Putamen (tissue), 1 donor: ENCODE results near the gene DGCR8.
"Not testable (repeated sequence)": the region's sequence is repeated elsewhere in the genome, so short reads cannot be mapped to it uniquely, and the experiment has no call there.

Source experiments
- DNase-seq: peaks from one replicate; pipeline ENCODE4 v3.0.0-alpha.2; 2016; ENCODE audit warnings: low spot score

The DGCR8 gene

DNA sequence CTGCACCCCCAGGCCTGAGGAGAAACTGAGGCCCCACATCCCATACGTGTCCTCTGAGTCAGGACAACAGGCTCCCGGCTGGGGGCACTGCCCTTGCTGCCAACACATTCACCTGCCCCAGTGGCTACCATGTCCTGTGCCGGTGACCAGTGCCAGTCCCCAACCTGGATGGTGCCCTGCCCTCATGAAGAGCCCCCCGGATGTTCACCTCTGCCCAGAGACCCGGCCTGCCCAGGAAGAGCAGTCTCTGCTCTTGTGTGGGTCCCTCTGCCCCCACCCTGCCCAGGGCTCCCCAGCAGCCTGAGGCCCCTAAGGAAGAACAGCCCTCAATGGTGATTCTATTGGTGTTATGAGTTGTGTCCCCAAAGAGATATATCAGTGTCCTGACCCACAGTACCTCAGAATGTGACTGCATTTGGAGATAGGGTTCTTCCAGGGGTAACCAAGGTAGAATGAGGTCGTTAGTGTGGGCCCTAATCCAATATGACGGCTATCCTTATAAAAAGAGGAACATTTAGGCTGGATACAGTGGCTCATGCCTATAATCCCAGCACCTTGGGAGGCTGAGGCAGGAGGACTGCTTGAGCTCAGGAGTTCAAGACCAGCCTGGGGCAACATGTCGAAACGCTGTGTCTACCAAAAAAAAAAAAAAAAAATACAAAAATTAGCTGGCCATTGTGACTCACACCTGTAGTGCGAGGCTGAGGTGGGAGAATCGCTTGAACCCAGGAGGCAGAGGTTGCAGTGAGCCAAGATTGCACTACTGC is 13.2 kb upstream of the DGCR8 start:
- DNase-seq: no peak

DNA sequence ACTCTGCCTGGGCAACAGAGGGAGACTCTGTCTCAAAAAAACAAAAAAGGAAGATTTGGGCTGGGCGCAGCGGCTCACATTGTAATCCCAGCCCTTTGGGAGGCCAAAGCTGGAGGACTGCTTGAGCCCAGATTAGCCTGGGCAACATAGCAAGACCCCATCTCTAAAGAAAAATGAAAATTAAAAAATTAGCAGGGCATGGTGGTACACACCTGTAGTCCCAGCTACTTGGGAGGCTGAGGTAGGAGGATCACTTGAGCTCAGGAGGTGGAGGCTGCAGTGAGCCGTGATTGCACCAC is 12.7 kb upstream of the DGCR8 start:
- DNase-seq: not testable (repeated sequence)

GRCh38 chr22:20068640-20069039 is 11.4 kb upstream of the DGCR8 start:
- DNase-seq: no peak

DNA sequence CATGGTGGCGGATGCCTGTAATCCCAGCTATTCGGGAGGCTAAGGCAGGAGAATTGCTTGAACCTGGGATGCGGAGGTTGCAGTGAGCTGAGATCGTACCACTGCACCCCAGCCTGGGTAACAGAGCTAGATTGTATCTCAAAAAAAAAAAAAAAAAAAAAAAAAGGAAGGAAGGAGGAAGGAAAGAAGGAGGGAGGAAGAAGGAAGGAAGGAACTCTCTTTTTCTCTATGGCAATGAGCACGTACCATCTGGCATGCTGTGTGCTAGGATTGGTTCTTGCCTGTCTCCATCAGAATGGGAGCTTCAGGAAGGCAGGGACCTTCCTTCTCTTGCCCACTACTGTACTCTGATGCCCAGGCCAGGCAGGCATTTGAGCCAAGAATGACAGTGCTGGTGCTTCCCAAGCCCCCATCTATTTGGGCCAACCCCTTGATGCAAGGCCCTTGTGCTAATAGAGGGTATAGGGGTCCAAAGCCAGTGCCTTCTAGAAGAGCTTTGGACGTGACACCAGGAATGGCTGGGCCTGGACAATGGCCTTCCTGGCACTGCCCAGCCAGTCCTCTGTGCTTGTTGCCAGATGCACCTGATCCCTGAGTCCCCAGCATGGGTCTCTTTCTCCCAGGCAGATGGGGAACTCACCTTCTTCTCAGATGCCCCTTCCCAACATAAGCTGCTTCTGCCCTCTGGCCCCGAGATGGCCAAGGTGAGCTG is 10.6 kb upstream of the DGCR8 start:
- DNase-seq: no peak

GRCh38 chr22:20071524-20071972 is 8.5 kb upstream of the DGCR8 start:
- no peak for DNase-seq

- DNase-seq: no peak
Measured at GRCh38 chr22:20076627-20077172, 3.3 kb upstream of the DGCR8 start.

- peak; percentile 49 for DNase-seq
Measured at GRCh38 chr22:20080445-20080775, 369 bp downstream of the DGCR8 start.

- DNase-seq: peak; percentile 17
Measured at GRCh38 chr22:20080776-20081654, 974 bp downstream of the DGCR8 start.

DNA sequence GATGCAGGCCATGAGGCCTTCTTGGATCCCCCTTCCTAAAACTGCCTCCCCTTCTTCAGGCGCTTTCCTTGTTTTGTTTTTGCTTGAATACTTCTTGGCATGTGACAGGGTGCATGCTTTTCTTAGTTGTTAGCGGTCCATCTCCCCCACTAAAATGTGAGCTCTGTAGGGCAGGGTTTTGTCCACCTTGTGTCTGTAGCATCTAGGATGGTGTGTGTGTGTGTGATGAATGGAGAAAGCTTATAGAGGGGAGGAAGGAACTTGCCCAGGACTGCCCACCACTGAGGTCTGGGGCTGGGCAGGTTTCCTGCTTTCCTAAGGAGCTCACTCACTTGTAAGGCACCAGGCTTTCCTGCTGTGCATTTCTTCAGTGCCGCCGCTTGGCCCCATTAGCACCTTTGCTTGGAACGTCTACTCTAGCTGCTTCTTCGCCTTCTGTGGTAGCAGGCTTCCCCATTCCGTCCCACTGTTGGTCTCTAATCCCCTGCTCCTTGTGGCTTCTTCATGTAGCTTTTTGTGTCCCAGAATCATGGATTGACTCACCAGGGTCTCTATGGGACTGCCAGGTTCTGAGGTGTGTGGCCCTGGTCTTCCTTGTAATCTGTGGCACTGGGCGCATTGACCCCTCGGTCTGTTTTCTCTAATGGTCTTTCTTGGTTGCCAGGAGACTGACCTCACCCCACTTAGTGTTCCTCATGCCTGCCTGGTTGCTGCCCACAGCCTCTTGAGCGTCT is 3.3 kb downstream of the DGCR8 start:
- DNase-seq: no peak

DNA sequence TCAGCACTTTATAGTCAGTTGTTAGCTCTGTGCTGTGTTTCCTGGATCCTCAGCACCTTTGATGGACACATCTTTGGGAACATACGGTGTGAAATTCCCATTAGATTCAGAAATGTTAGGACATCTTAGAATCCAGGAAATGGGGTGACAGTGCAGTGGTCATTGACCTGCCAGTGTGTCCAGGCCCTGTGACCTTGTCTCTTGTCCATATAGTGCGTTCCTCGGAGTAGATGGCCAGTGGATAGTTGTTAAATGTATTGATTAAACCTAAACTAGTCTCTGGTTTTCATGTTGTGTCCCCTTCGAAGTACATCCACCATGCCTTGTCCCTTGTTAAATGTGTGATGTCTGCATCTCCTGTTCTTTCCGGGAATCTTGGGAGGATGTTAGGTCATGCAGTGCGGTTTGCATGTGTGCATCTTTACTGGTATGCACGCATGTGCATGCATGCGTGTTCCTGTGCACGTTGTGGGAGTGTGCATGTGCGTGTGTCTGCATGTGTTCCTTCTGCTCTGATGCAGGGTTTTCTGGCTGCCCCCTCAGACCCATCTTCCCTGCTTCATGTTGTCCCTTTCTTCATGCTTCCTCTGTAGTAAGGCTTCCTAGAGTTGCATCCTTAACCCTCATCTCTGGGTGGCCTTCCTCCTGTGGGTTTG is 4.0 kb downstream of the DGCR8 start:
- DNase-seq: no peak

GRCh38 chr22:20084547-20085413 is 4.7 kb downstream of the DGCR8 start:
- no peak for DNase-seq

DNA sequence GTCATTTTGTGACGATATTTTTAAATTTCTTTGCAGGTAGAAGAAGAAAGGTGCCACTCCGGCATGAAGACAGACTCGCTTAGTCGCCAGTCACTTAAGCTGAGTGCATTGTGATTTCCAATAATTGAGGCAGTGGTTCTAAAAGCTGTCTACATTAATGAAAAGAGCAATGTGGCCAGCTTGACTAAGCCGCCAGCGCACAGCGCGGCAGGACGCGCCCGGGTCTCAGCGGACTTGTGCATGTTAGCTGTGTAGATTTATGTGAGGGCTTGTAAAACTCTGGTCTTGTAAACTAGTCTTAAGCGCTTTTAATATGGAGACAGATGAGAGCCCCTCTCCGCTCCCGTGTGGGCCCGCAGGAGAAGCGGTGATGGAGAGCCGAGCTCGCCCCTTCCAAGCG is 5.6 kb downstream of the DGCR8 start:
- DNase-seq: no peak

GRCh38 chr22:20086101-20086599 is 6.1 kb downstream of the DGCR8 start:
- DNase-seq: no peak

- no peak for DNase-seq
Measured at GRCh38 chr22:20086763-20087162, 6.7 kb downstream of the DGCR8 start.

- no peak for DNase-seq
Measured at GRCh38 chr22:20087319-20088262, 7.5 kb downstream of the DGCR8 start.

- no peak for DNase-seq
Measured at GRCh38 chr22:20088263-20088648, 8.2 kb downstream of the DGCR8 start.

DNA sequence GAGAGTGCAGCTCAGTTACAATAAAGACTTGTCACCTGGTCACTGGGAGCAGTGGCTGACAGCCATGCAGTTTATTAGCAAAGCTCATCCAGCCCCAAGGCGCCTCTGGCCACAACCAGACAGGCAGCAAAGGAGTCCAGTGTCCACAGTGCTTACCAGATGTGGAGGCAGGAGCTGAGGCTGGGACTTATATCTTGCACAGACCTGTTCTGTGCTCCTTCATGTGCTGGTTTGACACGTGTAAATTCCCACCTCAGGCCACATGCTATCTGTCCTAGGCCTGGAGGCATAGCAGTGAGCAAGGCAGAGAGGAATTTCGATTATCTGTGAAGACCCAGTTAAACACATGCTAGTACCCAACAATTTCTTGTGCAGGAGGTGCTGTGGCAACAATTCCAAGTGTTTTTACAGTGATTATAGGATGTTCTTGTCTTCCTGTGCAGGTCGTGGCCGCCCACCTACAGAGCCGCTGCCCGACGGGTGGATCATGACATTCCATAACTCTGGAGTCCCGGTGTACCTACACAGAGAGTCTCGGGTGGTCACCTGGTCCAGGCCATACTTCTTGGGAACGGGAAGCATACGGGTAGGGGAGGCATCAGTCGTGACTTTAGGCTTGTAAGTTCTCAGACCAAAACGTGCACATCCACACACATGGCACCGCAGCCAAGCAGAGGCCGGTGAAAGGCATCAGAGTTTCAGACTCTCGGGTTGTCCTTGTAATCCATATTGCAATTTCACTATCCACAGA is 9.4 kb downstream of the DGCR8 start:
- DNase-seq: no peak
